Breast epithelium (tissue), 3 donors: ENCODE measurements around the gene ADIG.

Experiments
- POLR2A ChIP-seq: fragments of 450-650 bp; IDR thresholded peaks from one replicate; pipeline ENCODE4 v1.6.1; 2016; ENCODE audit warnings: antibody characterized with exemption, mild to moderate bottlenecking, moderate library complexity
- POLR2AphosphoS5 ChIP-seq, 3 donors: sonication (generic); formaldehyde crosslinking; IDR thresholded peaks; one replicate each; pipeline ENCODE4 v1.6.1; 2017; ENCODE audit warnings: antibody characterized with exemption in 3 of 3
- TF ChIP-seq, protein P1 (sequence below), 3 donors: fragments of 450-650 bp; IDR thresholded peaks; one replicate each; pipeline ENCODE4 v1.5.1; 2016 to 2017; ENCODE audit warnings: antibody characterized with exemption in 3 of 3, mild to moderate bottlenecking in 3 of 3, moderate library complexity in 3 of 3

DNA sequence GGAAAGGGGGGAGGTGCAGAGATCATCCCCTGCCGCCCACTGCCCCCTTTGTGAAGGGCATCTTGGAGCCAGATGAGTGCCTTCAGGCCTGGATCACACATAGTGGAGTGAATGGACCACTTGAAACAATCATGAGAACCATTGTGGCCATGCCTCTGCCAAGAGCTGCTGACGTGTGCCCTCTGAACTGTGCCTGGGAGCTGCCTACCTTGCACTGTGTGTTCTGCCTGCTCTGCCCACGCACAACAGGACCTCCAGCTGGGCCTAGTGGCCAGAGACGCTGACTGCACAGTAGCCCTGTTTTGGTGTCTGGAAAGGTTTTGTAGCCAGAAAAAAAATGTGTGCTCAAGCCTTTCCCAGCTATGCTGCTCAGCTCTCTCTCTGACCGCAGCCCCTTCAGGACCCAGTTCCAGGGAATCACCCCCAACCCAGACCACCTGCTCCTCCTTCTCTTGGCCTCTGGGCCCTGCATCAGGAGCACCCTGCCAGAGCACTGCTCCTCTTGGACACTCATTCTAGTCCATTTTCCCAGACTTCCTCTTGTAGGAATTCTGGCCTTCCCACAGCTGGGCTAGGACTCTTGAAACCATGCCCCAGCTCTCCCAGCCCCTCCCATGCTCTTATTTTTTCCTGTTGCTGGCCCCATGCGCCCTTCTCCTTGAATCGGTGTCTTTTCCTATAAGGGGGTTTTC, 1.6 kb upstream of the ADIG start:
- TF ChIP-seq POLR2AphosphoS5 (IDR thresholded peaks at IDR 0.05): no peak
- no peak for TF ChIP-seq POLR2A
- TF ChIP-seq, protein P1, sequence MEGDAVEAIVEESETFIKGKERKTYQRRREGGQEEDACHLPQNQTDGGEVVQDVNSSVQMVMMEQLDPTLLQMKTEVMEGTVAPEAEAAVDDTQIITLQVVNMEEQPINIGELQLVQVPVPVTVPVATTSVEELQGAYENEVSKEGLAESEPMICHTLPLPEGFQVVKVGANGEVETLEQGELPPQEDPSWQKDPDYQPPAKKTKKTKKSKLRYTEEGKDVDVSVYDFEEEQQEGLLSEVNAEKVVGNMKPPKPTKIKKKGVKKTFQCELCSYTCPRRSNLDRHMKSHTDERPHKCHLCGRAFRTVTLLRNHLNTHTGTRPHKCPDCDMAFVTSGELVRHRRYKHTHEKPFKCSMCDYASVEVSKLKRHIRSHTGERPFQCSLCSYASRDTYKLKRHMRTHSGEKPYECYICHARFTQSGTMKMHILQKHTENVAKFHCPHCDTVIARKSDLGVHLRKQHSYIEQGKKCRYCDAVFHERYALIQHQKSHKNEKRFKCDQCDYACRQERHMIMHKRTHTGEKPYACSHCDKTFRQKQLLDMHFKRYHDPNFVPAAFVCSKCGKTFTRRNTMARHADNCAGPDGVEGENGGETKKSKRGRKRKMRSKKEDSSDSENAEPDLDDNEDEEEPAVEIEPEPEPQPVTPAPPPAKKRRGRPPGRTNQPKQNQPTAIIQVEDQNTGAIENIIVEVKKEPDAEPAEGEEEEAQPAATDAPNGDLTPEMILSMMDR (IDR thresholded peaks at IDR 0.05): no peak
